Measurements from ENCODE around the gene NPFFR1.

GRCh38 chr10:70271996-70272924 is 11.5 kb downstream of the NPFFR1 start:
- TF ChIP-seq POLR2A (IDR thresholded peaks at IDR 0.05) (no peak), CTCF (IDR thresholded peaks at IDR 0.05) (no peak)
